Measurements from ENCODE around the gene GRID2. TPM values are rescaled to one million over a fixed set of nuclear protein-coding genes. Genes with fewer than 3 reads are reported as not detected.

The GRID2 gene
- total RNA-seq, 1 donor from 2014 or later, result 2.1 TPM

- TF ChIP-seq CTCF (IDR thresholded peaks at IDR 0.05; ENCODE audit: partially characterized antibody, unreplicated experiment), result no peak
- Mint-ChIP-seq H3K9me3 (ENCODE audit: unreplicated experiment) (no peaks in the 10 kb centered on the region), H3K4me3 (ENCODE audit: unreplicated experiment) (no peak overlapping the region), H3K36me3 (ENCODE audit: unreplicated experiment) (no peaks in the 10 kb centered on the region), H3K27ac (ENCODE audit: unreplicated experiment) (no peak overlapping the region), H3K27me3 (ENCODE audit: unreplicated experiment) (no peaks in the 10 kb centered on the region), H3K4me1 (ENCODE audit: low read depth, unreplicated experiment) (peaks cover 5% of the 10 kb centered on the region)
- no peak for DNase-seq
These were observed 1112.8 kb downstream of the GRID2 start for GRCh38 chr4:93416344-93417128.

GRCh38 chr4:93431371-93431770 is 1127.6 kb downstream of the GRID2 start:
- DNase-seq, result no peak
- no peak for TF ChIP-seq CTCF (IDR thresholded peaks at IDR 0.05; ENCODE audit: partially characterized antibody, unreplicated experiment)
- Mint-ChIP-seq H3K27me3 (ENCODE audit: unreplicated experiment) (no peaks in the 10 kb centered on the region), H3K36me3 (ENCODE audit: unreplicated experiment) (no peaks in the 10 kb centered on the region), H3K4me3 (ENCODE audit: unreplicated experiment) (no peak overlapping the region), H3K4me1 (ENCODE audit: low read depth, unreplicated experiment) (peaks cover 3% of the 10 kb centered on the region), H3K9me3 (ENCODE audit: unreplicated experiment) (no peaks in the 10 kb centered on the region), H3K27ac (ENCODE audit: unreplicated experiment) (no peak overlapping the region)

GRCh38 chr4:93433840-93434239 is 1130.1 kb downstream of the GRID2 start:
- H3K36me3 Mint-ChIP-seq (ENCODE audit: unreplicated experiment), result no peaks in the 10 kb centered on the region
- no peak overlapping the region for H3K4me3 Mint-ChIP-seq (ENCODE audit: unreplicated experiment)
- H3K4me1 Mint-ChIP-seq (ENCODE audit: low read depth, unreplicated experiment), result peaks cover 3% of the 10 kb centered on the region
- no peak overlapping the region for H3K27ac Mint-ChIP-seq (ENCODE audit: unreplicated experiment)
- no peaks in the 10 kb centered on the region for H3K9me3 Mint-ChIP-seq (ENCODE audit: unreplicated experiment)
- no peak for DNase-seq
- TF ChIP-seq CTCF (IDR thresholded peaks at IDR 0.05; ENCODE audit: partially characterized antibody, unreplicated experiment), result no peak
- H3K27me3 Mint-ChIP-seq (ENCODE audit: unreplicated experiment), result no peaks in the 10 kb centered on the region

- H3K4me3 Mint-ChIP-seq (ENCODE audit: unreplicated experiment), result no peak overlapping the region
- no peaks in the 10 kb centered on the region for H3K36me3 Mint-ChIP-seq (ENCODE audit: unreplicated experiment)
- no peak for DNase-seq
- peaks cover 3% of the 10 kb centered on the region for H3K4me1 Mint-ChIP-seq (ENCODE audit: low read depth, unreplicated experiment)
- H3K9me3 Mint-ChIP-seq (ENCODE audit: unreplicated experiment), result no peaks in the 10 kb centered on the region
- TF ChIP-seq CTCF (IDR thresholded peaks at IDR 0.05; ENCODE audit: partially characterized antibody, unreplicated experiment), result no peak
- no peak overlapping the region for H3K27ac Mint-ChIP-seq (ENCODE audit: unreplicated experiment)
- no peaks in the 10 kb centered on the region for H3K27me3 Mint-ChIP-seq (ENCODE audit: unreplicated experiment)
These were observed 1132.3 kb downstream of the GRID2 start for GRCh38 chr4:93436000-93436626.

- Mint-ChIP-seq H3K27me3 (ENCODE audit: unreplicated experiment) (no peaks in the 10 kb centered on the region), H3K36me3 (ENCODE audit: unreplicated experiment) (no peaks in the 10 kb centered on the region), H3K4me3 (ENCODE audit: unreplicated experiment) (no peak overlapping the region), H3K4me1 (ENCODE audit: low read depth, unreplicated experiment) (peaks cover 3% of the 10 kb centered on the region), H3K27ac (ENCODE audit: unreplicated experiment) (no peak overlapping the region), H3K9me3 (ENCODE audit: unreplicated experiment) (no peaks in the 10 kb centered on the region)
- TF ChIP-seq CTCF (IDR thresholded peaks at IDR 0.05; ENCODE audit: partially characterized antibody, unreplicated experiment), result no peak
- no peak for DNase-seq
These were observed 1134.2 kb downstream of the GRID2 start for GRCh38 chr4:93437991-93438390.
